Activated CD4-positive, alpha-beta T cell treated with anti-CD3 and anti-CD28 coated beads, Interleukin-2, amount 50 U/mL, for 48 hours (primary cell): ENCODE data around the gene KPNA4.
"Not testable (repeated sequence)": the region's sequence is repeated elsewhere in the genome, so short reads cannot be mapped to it uniquely, and the experiment has no call there.

ENCODE experiments used
- DNase-seq, 2 experiments: peaks; one replicate each; pipeline ENCODE4 v3.0.0-alpha.2; 2020

KPNA4 gene

GRCh38 chr3:160569894-160570652, 4.7 kb upstream of the KPNA4 start:
- DNase-seq: no peak

DNA sequence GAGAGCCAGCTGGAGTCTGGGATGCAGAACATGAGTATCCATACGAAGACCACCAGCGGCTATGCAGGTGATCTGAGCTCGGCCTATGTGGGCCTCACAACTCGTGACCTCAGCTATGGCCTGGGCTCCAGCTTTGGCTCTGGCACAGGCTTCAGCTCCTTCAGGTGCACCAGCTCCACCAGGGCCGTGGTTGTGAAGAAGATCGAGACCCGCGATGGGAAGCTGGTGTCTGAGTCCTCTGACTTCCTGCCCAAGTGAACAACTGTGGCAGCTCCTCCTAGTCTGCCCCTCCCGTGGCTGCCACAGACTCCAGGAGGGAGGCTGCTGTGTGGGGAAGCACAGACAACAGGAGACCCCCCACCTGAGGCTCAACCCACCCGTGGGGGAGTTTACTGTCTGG, 3.6 kb upstream of the KPNA4 start:
- DNase-seq: no peak

- DNase-seq: no peak
Observed at GRCh38 chr3:160567774-160568173, 2.4 kb upstream of the KPNA4 start.

DNA sequence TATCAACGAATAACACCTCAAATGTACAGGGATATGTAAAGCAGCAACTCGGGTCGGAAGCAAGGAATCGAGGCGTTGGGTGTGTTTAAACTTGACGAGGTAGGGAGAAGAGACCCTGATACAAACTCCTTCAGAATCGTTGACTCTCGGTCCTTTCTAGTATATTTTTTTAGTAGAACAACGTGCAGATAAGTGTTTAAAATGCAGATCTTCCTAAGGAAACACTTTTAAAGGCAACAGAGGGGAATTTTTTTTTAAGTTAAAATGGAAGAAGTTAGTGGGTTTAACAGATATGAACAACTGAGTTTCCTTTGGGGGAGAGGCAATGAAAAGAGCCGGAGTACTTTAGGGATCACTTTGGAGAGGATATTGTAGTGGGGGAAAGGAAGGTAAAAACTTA, 1.1 kb upstream of the KPNA4 start:
- no peak for DNase-seq

GRCh38 chr3:160564949-160565441, 376 bp downstream of the KPNA4 start:
- peak; percentile 63 to 69 for DNase-seq

GRCh38 chr3:160564258-160564911, 986 bp downstream of the KPNA4 start:
- DNase-seq: peak in 1 of 2 experiments; percentile 13

GRCh38 chr3:160562952-160563351, 2.4 kb downstream of the KPNA4 start:
- DNase-seq: no peak

- no peak for DNase-seq
Observed at GRCh38 chr3:160557571-160557970, 7.8 kb downstream of the KPNA4 start.

GRCh38 chr3:160556141-160556540, 9.2 kb downstream of the KPNA4 start:
- no peak for DNase-seq

DNA sequence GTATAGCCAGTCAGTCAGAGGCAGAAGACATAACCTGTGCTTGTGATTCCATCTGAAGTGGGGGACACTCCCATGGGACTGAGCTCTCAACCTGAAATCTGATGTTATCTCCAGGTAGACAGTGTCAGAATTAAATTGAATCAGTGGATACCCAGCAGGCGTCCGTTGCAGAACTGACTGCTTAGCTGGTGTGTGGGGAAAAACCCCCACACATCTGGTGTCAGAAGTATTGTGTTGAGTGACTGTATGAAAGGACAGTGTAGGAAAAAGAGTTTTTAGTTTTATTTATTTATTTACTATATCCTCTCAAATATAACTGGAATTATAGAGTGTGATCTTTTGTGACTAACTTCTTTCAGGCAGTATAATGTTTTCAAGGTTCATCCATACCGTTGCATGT, 10.4 kb downstream of the KPNA4 start:
- DNase-seq: no peak

DNA sequence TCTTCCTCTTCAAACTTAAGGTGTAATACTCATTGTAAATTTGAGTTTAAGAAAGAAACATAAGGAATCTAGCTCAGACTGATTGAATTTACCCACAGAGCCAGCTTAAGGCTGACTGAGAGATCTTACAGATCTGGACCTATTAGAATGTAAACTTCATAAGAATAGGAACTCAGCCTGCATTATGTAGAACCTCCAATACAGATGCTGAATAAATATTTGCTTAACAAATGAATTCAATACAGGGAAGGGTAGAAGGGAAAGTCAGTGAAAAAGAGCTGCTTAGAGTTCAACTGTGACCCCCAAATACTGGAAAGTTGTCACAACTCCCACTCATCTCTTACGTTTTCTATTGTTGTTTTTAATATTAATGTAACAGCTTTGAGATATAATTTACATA, 11.5 kb downstream of the KPNA4 start:
- no peak for DNase-seq

GRCh38 chr3:160546727-160547126, 18.6 kb downstream of the KPNA4 start:
- DNase-seq: no peak

GRCh38 chr3:160545504-160545871, 19.9 kb downstream of the KPNA4 start:
- no peak for DNase-seq

DNA sequence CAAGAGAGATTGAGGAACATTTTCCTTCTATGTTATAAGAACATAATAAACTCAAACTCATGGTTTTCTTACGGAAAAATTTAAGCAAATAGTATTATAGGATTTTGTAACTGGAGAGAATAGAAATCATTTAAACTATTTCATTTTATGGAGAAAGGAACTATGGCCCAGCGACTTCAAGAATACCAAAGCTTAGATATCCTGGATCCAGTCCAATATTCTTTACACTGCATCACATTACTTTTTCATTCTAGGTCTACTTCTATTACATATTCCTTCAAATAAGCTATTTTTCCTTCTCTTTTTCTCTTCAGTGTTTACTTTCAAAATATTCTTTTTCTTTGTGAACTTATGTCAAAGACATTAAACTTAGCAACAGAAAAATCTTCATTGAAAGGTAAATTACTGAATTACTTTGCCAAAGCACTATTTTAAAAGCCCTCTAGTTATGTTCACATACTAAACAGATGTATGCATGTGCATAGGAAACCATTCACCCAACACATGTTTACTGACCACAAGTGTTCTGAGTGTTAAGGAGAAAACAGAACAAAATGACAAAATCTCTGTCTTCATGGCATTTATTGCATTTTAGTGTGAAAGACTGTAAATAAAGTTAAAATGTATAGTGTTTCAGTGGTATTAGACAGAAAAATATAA, 20.4 kb downstream of the KPNA4 start:
- no peak for DNase-seq

GRCh38 chr3:160540551-160540950, 24.8 kb downstream of the KPNA4 start:
- no peak for DNase-seq

DNA sequence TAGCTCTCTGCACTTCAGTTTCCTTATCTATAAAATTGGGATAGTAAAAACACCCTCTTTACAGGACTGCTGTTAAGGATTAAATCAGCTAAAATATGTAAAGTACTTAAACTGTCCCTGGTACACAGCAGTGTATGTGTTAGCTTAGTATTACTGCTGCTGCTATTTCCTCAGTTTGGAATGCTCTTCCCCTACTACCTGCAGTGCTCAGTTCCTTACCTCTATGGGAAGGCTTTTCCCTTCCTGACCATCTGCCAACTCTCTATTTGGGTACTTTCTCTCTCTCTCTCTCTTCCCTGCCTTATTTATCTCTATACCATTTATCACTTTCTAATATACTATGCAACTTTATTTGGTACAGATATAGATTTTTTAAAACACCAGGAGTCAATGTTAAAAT, 26.5 kb downstream of the KPNA4 start:
- DNase-seq: no peak

DNA sequence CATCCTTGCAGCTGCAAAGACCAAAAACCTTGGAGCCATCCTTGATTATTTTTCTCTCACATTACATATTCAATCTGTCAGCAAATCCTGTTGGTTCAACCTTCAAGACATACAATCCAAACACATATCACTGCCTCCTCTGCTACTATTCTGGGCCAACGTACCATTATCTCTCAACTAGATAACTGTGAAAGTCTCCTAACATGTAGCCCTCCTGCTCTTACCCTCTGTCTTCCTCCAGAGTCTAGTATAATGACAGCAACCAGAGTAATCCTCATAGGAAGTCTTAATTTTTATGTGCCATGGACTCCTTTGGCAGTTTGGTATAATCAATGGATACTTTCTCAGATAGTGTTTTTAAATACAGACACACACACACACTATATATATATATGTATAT, 27.6 kb downstream of the KPNA4 start:
- DNase-seq: no peak

DNA sequence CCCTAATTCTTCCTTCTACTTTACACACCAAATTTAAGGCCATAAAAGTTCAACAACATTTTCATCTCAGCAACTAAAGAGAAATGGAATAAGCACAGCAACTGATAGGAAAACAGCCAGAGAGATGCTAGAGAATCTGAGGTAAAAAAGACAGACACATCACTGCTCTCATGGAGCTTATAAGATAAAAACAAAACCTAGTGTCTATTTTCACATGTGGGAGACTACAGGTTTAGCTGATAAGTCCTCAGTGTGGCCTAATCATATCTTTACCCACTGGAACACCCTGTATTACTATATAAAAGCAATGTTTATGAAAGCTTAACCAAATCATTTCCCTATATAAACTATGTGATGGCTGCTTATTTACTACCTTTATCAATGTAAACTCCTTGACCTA, 33.0 kb downstream of the KPNA4 start:
- DNase-seq: no peak

DNA sequence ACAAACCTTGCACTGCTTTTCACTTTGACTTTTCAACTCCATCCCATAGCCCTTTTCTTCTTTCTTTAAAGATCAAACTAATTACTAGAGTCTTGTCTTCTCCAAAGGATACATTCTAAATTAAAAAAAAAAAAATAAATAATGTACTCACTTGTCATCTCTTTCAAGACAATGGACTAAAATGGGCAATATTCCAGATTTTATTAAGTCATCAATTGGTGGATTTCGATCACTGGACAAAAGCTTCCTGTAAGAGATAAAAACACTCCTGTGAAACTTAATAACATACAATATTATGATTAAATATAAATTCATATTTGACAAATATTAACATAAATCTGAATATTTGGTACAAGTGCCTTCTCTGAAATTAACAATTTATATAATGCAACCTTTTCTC, 34.1 kb downstream of the KPNA4 start:
- DNase-seq: no peak

DNA sequence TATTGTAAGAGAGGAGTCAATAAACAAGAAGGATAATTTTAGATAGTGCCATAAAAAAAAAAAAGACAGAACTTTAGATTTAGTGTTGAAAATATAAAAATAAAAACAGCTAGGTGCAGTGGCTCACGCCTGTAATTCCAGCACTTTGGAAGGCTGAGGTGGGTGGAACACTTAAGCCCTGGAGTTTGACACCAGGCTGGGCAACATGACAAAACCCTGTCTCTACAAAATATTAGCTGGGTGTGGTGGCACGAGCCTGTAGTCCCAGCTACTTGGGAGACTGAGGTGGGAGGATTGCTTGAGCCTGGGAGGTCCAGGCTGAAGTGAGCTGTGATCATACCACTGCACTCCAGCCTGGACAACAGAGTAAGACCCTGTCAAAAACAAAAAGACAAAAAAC, 49.0 kb downstream of the KPNA4 start:
- DNase-seq: not testable (repeated sequence)

DNA sequence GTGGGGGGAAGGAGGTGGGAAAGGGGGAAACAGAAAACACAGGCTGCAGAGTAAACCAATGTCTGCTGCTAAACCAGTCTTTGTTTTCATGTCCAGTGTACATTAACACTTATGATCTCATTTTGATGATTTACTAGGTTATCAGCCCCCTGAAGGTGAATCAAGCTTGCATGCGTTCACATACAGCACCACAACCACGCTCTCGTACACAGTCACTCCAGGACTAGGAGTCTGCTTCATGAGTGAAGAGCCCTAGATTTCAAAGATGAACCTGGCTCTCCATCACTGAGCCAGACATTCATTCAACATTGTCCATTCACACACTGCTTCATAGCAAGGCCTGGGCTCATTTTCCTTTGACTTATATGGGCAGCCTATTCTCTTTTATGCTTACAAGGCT, 64.0 kb downstream of the KPNA4 start:
- DNase-seq: no peak

- no peak for DNase-seq
Observed at GRCh38 chr3:160498202-160498601, 67.2 kb downstream of the KPNA4 start.

DNA sequence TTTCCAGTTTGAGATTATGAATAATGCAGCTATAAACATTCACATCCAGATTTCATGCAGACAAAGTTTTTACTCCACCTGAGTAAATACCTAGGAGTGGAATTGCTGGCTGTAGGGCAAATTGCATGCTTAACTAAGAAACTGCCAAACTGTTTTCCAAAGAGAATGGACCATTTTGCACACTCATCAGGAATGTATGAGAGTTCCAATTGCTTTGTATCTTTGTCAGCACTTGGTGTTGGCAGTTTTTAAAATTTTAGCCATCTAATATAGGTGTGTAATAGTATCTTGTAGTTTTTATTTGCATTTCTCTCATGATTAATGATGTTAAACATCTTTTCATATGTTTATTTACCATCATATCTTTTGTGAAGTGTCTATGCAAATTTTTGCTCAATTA, 75.2 kb downstream of the KPNA4 start:
- no peak for DNase-seq

- DNase-seq: no peak
Observed at GRCh38 chr3:160486459-160486869, 78.9 kb downstream of the KPNA4 start.
